CD14-positive monocyte (primary cell): ENCODE measurements around the gene ITGB3. TPM values are rescaled to one million over a fixed set of nuclear protein-coding genes. Genes with fewer than 3 reads are reported as not detected.
"Not testable (repeated sequence)": the region's sequence is repeated elsewhere in the genome, so short reads cannot be mapped to it uniquely, and the experiment has no call there.

Experiments used
- DNase-seq, 3 donors: peaks; one replicate each; pipeline ENCODE4 v3.0.0-alpha.2; 2011 to 2022
- H2AFZ ChIP-seq: 2 replicates; pipeline ENCODE4 v1.6.0; 2012; ENCODE audit warnings: mild to moderate bottlenecking, low read depth, low read length, inconsistent platforms; ENCODE audit not compliant: insufficient read depth, poor library complexity, severe bottlenecking
- H3K27ac ChIP-seq, 2 donors: 1 replicate in 1 of 2; 2 replicates in 1 of 2; pipeline ENCODE4 v1.5.1; 2012 to 2013; ENCODE audit warnings: low read length in 2 of 2, control low read depth in 1 of 2, inconsistent platforms in 1 of 2, low read depth in 1 of 2, mild to moderate bottlenecking in 1 of 2
- H3K27me3 ChIP-seq, 2 donors: one replicate each; pipeline versions ENCODE4 v1.6.0 to v1.6.1; 2011 to 2013; ENCODE audit warnings: low read length in 2 of 2; ENCODE audit not compliant: control insufficient read depth in 2 of 2, insufficient read depth in 2 of 2
- H3K36me3 ChIP-seq, 2 donors: replicated peaks in 1 of 2; 1 replicate in 1 of 2; 2 replicates in 1 of 2; pipeline versions ENCODE4 v1.5.1 to v1.6.1; 2012 to 2013; ENCODE audit warnings: low read length in 2 of 2, control low read depth in 1 of 2, inconsistent platforms in 1 of 2, mild to moderate bottlenecking in 1 of 2; ENCODE audit not compliant: insufficient read depth in 2 of 2, control insufficient read depth in 1 of 2
- H3K4me1 ChIP-seq, 2 donors: 1 replicate in 1 of 2; 2 replicates in 1 of 2; pipeline versions ENCODE4 v1.5.1 to v1.6.1; 2012 to 2013; ENCODE audit warnings: low read length in 2 of 2, control low read depth in 1 of 2, inconsistent platforms in 1 of 2, mild to moderate bottlenecking in 1 of 2, moderate library complexity in 1 of 2; ENCODE audit not compliant: insufficient read depth in 2 of 2, control insufficient read depth in 1 of 2
- H3K4me2 ChIP-seq: replicated peaks from 2 replicates; pipeline ENCODE3; 2012; ENCODE audit warnings: low read length, moderate library complexity, mild to moderate bottlenecking; ENCODE audit not compliant: poor library complexity, severe bottlenecking; ENCODE audit errors: extremely low read depth
- H3K4me3 ChIP-seq, 3 experiments: fragments of 200-600 bp in 1 of 3; sonication (generic) in 1 of 3; replicated peaks in 1 of 3; 1 replicate in 2 of 3; 2 replicates in 1 of 3; pipeline ENCODE4 v1.5.1; 2011 to 2013; ENCODE audit warnings: low read length in 3 of 3, mild to moderate bottlenecking in 3 of 3, control low read depth in 2 of 3, low read depth in 2 of 3, inconsistent platforms in 1 of 3, moderate library complexity in 1 of 3
- H3K79me2 ChIP-seq: 2 replicates; pipeline ENCODE4 v1.6.0; 2012; ENCODE audit warnings: mild to moderate bottlenecking, control low read depth, inconsistent platforms, low read length, moderate library complexity; ENCODE audit not compliant: insufficient read depth
- H3K9ac ChIP-seq: 2 replicates; pipeline ENCODE4 v1.6.0; 2017; ENCODE audit warnings: low read length, mild to moderate bottlenecking; ENCODE audit not compliant: insufficient read depth, poor library complexity, severe bottlenecking
- H3K9me3 ChIP-seq, 2 donors: replicated peaks in 1 of 2; 1 replicate in 1 of 2; 2 replicates in 1 of 2; pipeline versions ENCODE4 v1.5.1 to v1.6.1; 2012 to 2013; ENCODE audit warnings: low read length in 2 of 2, control low read depth in 1 of 2; ENCODE audit not compliant: control insufficient read depth in 1 of 2, insufficient read depth in 1 of 2
- H4K20me1 ChIP-seq: 2 replicates; pipeline ENCODE4 v1.6.0; 2012; ENCODE audit warnings: mild to moderate bottlenecking, low read length, control low read depth, moderate library complexity; ENCODE audit not compliant: insufficient read depth
- H3K27ac Mint-ChIP-seq, 7 donors: one replicate each; pipeline ENCODE4 v1.8.0; 2020; ENCODE audit warnings: mild to moderate bottlenecking in 7 of 7, mixed read lengths in 7 of 7, moderate library complexity in 6 of 7, inconsistent platforms in 2 of 7
- H3K27me3 Mint-ChIP-seq, 3 donors: one replicate each; pipeline ENCODE4 v1.8.0; 2021 to 2022; ENCODE audit warnings: low read depth in 3 of 3, mild to moderate bottlenecking in 3 of 3, mixed read lengths in 3 of 3, moderate library complexity in 3 of 3, inconsistent platforms in 1 of 3
- H3K36me3 Mint-ChIP-seq, 2 donors: one replicate each; pipeline ENCODE4 v1.8.0; 2020; ENCODE audit warnings: mixed read lengths in 2 of 2, inconsistent platforms in 1 of 2, mild to moderate bottlenecking in 1 of 2
- H3K4me1 Mint-ChIP-seq: one replicate; pipeline ENCODE4 v1.8.0; 2020; ENCODE audit warnings: mild to moderate bottlenecking, mixed read lengths
- H3K4me3 Mint-ChIP-seq, 2 donors: one replicate each; pipeline ENCODE4 v1.8.0; 2020; ENCODE audit warnings: mild to moderate bottlenecking in 2 of 2, mixed read lengths in 2 of 2, moderate library complexity in 1 of 2
- H3K9me3 Mint-ChIP-seq, 7 donors: one replicate each; pipeline ENCODE4 v1.8.0; 2020 to 2022; ENCODE audit warnings: mixed read lengths in 7 of 7, mild to moderate bottlenecking in 6 of 7, moderate library complexity in 6 of 7, inconsistent platforms in 2 of 7
- CTCF ChIP-seq: fragments of 200-600 bp; IDR thresholded peaks from one replicate; pipeline ENCODE4 v1.8.0; 2022; ENCODE audit warnings: antibody characterized with exemption, mild to moderate bottlenecking
- WGBS: methylation state at CpG from one replicate; pipeline ENCODE4 v1.1.5; 2013; ENCODE audit warnings: missing lambda C conversion rate; ENCODE audit not compliant: insufficient coverage; 5-methylcytosine and 5-hydroxymethylcytosine counted together
- intact Hi-C, 2 donors: fragments of 100-400 bp; cut with micrococcal nuclease; formaldehyde crosslinking; loops; one replicate each; pipeline versions ENCODE4 v1.15.0 to v1.15.1; 2023
- polyA plus RNA-seq, 3 donors: library from polyadenylated mRNA; depleted of rRNA in 1 of 3; unstranded in 2 of 3; stranded (reverse) in 1 of 3; fragments of 300-500 nt in 2 of 3; fragments of >200 nt in 1 of 3; fragmentation: Illumina TruSeq in 2 of 3; gene quantifications; 1 replicate in 2 of 3; 2 replicates in 1 of 3; pipeline ENCODE4 v1.2.3, GENCODE V29; 2012 to 2021

Gene ITGB3
- polyA plus RNA-seq, 3 donors, result 0.01 to 1.6 (median 1.3) TPM

GRCh38 chr17:47223007-47223406, 30.6 kb upstream of the ITGB3 start:
- Mint-ChIP-seq H3K27me3 (peaks cover 7 to 26% (median 18%) of the 10 kb centered on the region in 3 donors), H3K4me3 (no peak overlapping the region), H3K9me3 (peaks cover 0 to 11% (median 3%) of the 10 kb centered on the region in 7 donors), H3K36me3 (no peaks in the 10 kb centered on the region), H3K4me1 (peaks cover 30% of the 10 kb centered on the region), H3K27ac (no peak overlapping the region)
- DNase-seq, result no peak
- Histone ChIP-seq H3K36me3 (no peaks in the 10 kb centered on the region), H3K27me3 (peaks cover 4 to 10% of the 10 kb centered on the region in 2 donors), H3K4me1 (peaks cover 8 to 16% of the 10 kb centered on the region in 2 donors), H3K9ac (no peak overlapping the region), H2AFZ (no peak overlapping the region), H3K9me3 (peaks cover 0 to 4% of the 10 kb centered on the region in 2 donors), H3K4me3 (no peak overlapping the region), H3K79me2 (no peaks in the 10 kb centered on the region), H4K20me1 (no peaks in the 10 kb centered on the region), H3K27ac (no peak overlapping the region), H3K4me2 (no peak overlapping the region)
- intact Hi-C loops, result no loop called here
- no CpG with 5 or more reads among the region's 3 CpGs for WGBS
- TF ChIP-seq CTCF, result no peak

GRCh38 chr17:47223460-47223859, 30.2 kb upstream of the ITGB3 start:
- intact Hi-C loops, result no loop called here
- 100% methylated on average over 2 of the region's 5 CpGs for WGBS
- H2AFZ ChIP-seq, result no peak overlapping the region
- H3K4me1 ChIP-seq, result peaks cover 8 to 16% of the 10 kb centered on the region in 2 donors
- H3K9ac ChIP-seq, result no peak overlapping the region
- Mint-ChIP-seq H3K9me3 (peaks cover 0 to 11% (median 3%) of the 10 kb centered on the region in 7 donors), H3K4me3 (no peak overlapping the region), H3K36me3 (no peaks in the 10 kb centered on the region), H3K4me1 (peaks cover 29% of the 10 kb centered on the region), H3K27ac (no peak overlapping the region), H3K27me3 (peaks cover 7 to 26% (median 20%) of the 10 kb centered on the region in 3 donors)
- no peak overlapping the region for H3K4me2 ChIP-seq
- no peak for TF ChIP-seq CTCF
- no peaks in the 10 kb centered on the region for H4K20me1 ChIP-seq
- peaks cover 0 to 4% of the 10 kb centered on the region in 2 donors for H3K9me3 ChIP-seq
- no peaks in the 10 kb centered on the region for H3K36me3 ChIP-seq
- no peak overlapping the region for H3K27ac ChIP-seq
- peaks cover 4 to 10% of the 10 kb centered on the region in 2 donors for H3K27me3 ChIP-seq
- no peak for DNase-seq
- H3K79me2 ChIP-seq, result no peaks in the 10 kb centered on the region
- no peak overlapping the region for H3K4me3 ChIP-seq

- peaks cover 10 to 25% (median 20%) of the 10 kb centered on the region in 3 donors for H3K27me3 Mint-ChIP-seq
- H3K4me1 Mint-ChIP-seq, result peaks cover 23% of the 10 kb centered on the region
- H3K27ac Mint-ChIP-seq, H3K4me3 ChIP-seq, H3K4me2 ChIP-seq, H3K9ac ChIP-seq, intact Hi-C loops, H3K79me2 ChIP-seq, DNase-seq, H2AFZ ChIP-seq, H3K36me3 ChIP-seq, H4K20me1 ChIP-seq, H3K9me3 ChIP-seq, H3K4me3 Mint-ChIP-seq, H3K27ac ChIP-seq, H3K36me3 Mint-ChIP-seq: not testable (repeated sequence)
- WGBS, result no CpG with 5 or more reads among the region's 2 CpGs
- peaks cover 4 to 10% of the 10 kb centered on the region in 2 donors for H3K27me3 ChIP-seq
- H3K9me3 Mint-ChIP-seq, result peaks cover 0 to 11% (median 3%) of the 10 kb centered on the region in 7 donors
- peaks cover 8 to 16% of the 10 kb centered on the region in 2 donors for H3K4me1 ChIP-seq
These were observed 29.6 kb upstream of the ITGB3 start for GRCh38 chr17:47224077-47224476.
